ENCODE data around the gene TMTC2.

TMTC2 gene

DNA sequence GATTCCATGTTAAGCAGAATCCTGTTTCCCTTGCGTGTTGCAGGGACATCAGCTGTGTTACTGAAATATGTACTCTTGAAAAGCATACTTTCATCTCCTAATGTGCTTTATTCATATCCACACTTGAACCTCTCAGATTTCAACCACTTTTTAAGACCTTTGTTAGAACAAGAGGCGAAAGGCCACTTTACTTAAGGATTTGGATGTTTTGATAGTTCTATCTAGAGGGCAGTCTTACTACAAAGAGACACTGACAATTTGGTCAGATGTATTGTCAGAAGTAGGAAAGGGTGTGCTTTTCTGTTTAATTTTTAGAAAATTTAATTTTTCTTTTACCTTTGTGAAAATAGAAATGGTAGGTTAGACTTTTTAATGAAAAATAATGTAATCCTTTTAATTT lies 267.9 kb downstream of the TMTC2 start:
- Histone ChIP-seq H3K9ac (ENCODE audit: low read length) (no peak overlapping the region), H3K4me3 (ENCODE audit: insufficient read depth, low read length, poor library complexity, severe bottlenecking) (no peak overlapping the region), H3K36me3 (ENCODE audit: low read length) (no peaks in the 10 kb centered on the region), H3K27me3 (ENCODE audit: low read length) (no peaks in the 10 kb centered on the region), H3F3A (ENCODE audit: insufficient read depth) (no peaks in the 10 kb centered on the region), H3K9me3 (ENCODE audit: insufficient read depth, low read length) (no peaks in the 10 kb centered on the region), H3K9me2 (replicated peaks; ENCODE audit: insufficient read depth, low read length) (no peaks in the 10 kb centered on the region), H3K27ac (ENCODE audit: low read depth, low read length) (no peak overlapping the region), H4K20me1 (ENCODE audit: low read depth, low read length) (no peaks in the 10 kb centered on the region), H2AFZ (ENCODE audit: low read depth, low read length, severe bottlenecking) (no peak overlapping the region), H3K4me2 (ENCODE audit: low read depth, low read length, poor library complexity, severe bottlenecking) (no peak overlapping the region), H3K79me2 (ENCODE audit: insufficient read depth, low read length) (no peaks in the 10 kb centered on the region)
- TF ChIP-seq, protein P1, sequence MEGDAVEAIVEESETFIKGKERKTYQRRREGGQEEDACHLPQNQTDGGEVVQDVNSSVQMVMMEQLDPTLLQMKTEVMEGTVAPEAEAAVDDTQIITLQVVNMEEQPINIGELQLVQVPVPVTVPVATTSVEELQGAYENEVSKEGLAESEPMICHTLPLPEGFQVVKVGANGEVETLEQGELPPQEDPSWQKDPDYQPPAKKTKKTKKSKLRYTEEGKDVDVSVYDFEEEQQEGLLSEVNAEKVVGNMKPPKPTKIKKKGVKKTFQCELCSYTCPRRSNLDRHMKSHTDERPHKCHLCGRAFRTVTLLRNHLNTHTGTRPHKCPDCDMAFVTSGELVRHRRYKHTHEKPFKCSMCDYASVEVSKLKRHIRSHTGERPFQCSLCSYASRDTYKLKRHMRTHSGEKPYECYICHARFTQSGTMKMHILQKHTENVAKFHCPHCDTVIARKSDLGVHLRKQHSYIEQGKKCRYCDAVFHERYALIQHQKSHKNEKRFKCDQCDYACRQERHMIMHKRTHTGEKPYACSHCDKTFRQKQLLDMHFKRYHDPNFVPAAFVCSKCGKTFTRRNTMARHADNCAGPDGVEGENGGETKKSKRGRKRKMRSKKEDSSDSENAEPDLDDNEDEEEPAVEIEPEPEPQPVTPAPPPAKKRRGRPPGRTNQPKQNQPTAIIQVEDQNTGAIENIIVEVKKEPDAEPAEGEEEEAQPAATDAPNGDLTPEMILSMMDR (IDR thresholded peaks at IDR 0.05; ENCODE audit: insufficient read depth, low read length, poor library complexity, severe bottlenecking), result no peak

DNA sequence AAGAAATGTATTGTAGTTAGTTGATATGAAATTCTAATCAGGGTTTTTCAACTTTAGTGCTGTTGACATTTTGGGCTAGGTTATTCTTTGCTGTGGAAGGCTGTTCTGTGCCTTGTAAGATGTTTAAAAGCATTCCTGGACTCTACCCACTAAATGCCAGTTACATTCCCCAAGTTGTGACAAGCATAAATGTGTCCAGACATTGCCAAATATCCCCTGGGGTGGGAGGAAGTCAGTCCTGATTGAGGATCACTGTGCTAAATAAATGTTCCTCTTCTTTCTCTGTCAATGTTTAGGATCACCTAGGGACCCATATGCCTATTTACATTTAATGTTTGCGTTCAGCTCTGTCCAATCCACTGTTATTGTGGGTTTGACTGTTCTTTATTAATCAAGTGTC lies 268.3 kb downstream of the TMTC2 start:
- H4K20me1 ChIP-seq (ENCODE audit: low read depth, low read length), result no peaks in the 10 kb centered on the region
- H3K4me2 ChIP-seq (ENCODE audit: low read depth, low read length, poor library complexity, severe bottlenecking), result no peak overlapping the region
- no peaks in the 10 kb centered on the region for H3K27me3 ChIP-seq (ENCODE audit: low read length)
- no peak for TF ChIP-seq EZH2phosphoT487 (conservative IDR thresholded peaks at IDR 0.05; ENCODE audit: low read length)
- TF ChIP-seq, protein P1 (IDR thresholded peaks at IDR 0.05; ENCODE audit: insufficient read depth, low read length, poor library complexity, severe bottlenecking), result no peak
- no peaks in the 10 kb centered on the region for H3K36me3 ChIP-seq (ENCODE audit: low read length)
- no peak overlapping the region for H3K27ac ChIP-seq (ENCODE audit: low read depth, low read length)
- no peaks in the 10 kb centered on the region for H3K9me2 ChIP-seq (replicated peaks; ENCODE audit: insufficient read depth, low read length)
- no peak overlapping the region for H3K9ac ChIP-seq (ENCODE audit: low read length)
- no peaks in the 10 kb centered on the region for H3K79me2 ChIP-seq (ENCODE audit: insufficient read depth, low read length)
- no peaks in the 10 kb centered on the region for H3F3A ChIP-seq (ENCODE audit: insufficient read depth)
- no peaks in the 10 kb centered on the region for H3K9me3 ChIP-seq (ENCODE audit: insufficient read depth, low read length)
- H2AFZ ChIP-seq (ENCODE audit: low read depth, low read length, severe bottlenecking), result no peak overlapping the region
- H3K4me3 ChIP-seq (ENCODE audit: insufficient read depth, low read length, poor library complexity, severe bottlenecking), result no peak overlapping the region

DNA sequence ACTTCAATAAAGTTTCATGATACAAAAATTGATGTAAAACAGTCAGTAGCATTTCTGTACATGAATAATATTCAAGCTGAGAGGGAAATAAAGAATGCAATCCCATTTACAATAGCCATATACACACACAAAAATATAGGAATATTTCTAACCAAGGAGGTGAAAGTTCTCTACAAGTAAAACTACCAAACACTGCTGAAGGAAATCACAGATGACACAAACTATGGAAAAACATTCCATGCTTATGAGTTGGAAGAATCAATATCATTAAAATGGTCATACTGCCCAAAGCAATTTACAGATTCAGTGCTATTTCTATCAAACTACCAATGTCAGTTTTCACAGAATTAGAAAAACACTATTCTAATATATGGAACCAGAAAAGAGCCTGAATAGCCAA lies 272.3 kb downstream of the TMTC2 start:
- Histone ChIP-seq H3K9ac (ENCODE audit: low read length) (no peak overlapping the region), H3K27me3 (ENCODE audit: low read length) (no peaks in the 10 kb centered on the region), H4K20me1 (ENCODE audit: low read depth, low read length) (no peaks in the 10 kb centered on the region), H2AFZ (ENCODE audit: low read depth, low read length, severe bottlenecking) (no peak overlapping the region), H3F3A (ENCODE audit: insufficient read depth) (no peaks in the 10 kb centered on the region), H3K4me3 (ENCODE audit: insufficient read depth, low read length, poor library complexity, severe bottlenecking) (no peak overlapping the region), H3K27ac (ENCODE audit: low read depth, low read length) (no peak overlapping the region), H3K36me3 (ENCODE audit: low read length) (no peaks in the 10 kb centered on the region), H3K79me2 (ENCODE audit: insufficient read depth, low read length) (no peaks in the 10 kb centered on the region), H3K4me2 (ENCODE audit: low read depth, low read length, poor library complexity, severe bottlenecking) (no peak overlapping the region), H3K9me3 (ENCODE audit: insufficient read depth, low read length) (no peaks in the 10 kb centered on the region), H3K9me2 (replicated peaks; ENCODE audit: insufficient read depth, low read length) (no peaks in the 10 kb centered on the region)
- no peak for TF ChIP-seq EZH2phosphoT487 (conservative IDR thresholded peaks at IDR 0.05; ENCODE audit: low read length)
- TF ChIP-seq, protein P1 (IDR thresholded peaks at IDR 0.05; ENCODE audit: insufficient read depth, low read length, poor library complexity, severe bottlenecking), result no peak

DNA sequence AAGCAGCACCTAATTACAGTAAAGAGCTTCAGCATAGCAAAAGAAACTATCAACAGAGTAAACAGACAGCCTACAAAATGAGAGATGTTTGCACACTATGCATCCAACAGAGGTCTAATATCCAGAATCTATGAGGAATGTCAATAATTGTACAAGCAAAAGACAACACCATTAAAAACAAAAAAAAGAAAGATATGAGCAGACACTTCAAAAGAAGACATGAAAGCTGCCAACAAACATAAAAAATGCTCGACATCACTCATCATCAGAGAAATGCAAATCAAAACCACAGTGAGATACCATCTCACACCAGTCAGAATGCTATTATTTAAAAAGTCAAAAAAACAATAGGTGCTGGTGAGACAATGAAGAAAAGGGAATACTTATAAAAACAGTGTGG lies 273.1 kb downstream of the TMTC2 start:
- Histone ChIP-seq H3K36me3 (ENCODE audit: low read length) (no peaks in the 10 kb centered on the region), H2AFZ (ENCODE audit: low read depth, low read length, severe bottlenecking) (no peak overlapping the region), H3K4me2 (ENCODE audit: low read depth, low read length, poor library complexity, severe bottlenecking) (no peak overlapping the region), H3K9me3 (ENCODE audit: insufficient read depth, low read length) (no peaks in the 10 kb centered on the region), H3K27ac (ENCODE audit: low read depth, low read length) (no peak overlapping the region), H3K79me2 (ENCODE audit: insufficient read depth, low read length) (no peaks in the 10 kb centered on the region), H4K20me1 (ENCODE audit: low read depth, low read length) (no peaks in the 10 kb centered on the region), H3K27me3 (ENCODE audit: low read length) (no peaks in the 10 kb centered on the region), H3F3A (ENCODE audit: insufficient read depth) (no peaks in the 10 kb centered on the region; the same call in 1 of the 2 replicates), H3K4me3 (ENCODE audit: insufficient read depth, low read length, poor library complexity, severe bottlenecking) (no peak overlapping the region), H3K9me2 (replicated peaks; ENCODE audit: insufficient read depth, low read length) (no peaks in the 10 kb centered on the region), H3K9ac (ENCODE audit: low read length) (no peak overlapping the region)
- TF ChIP-seq, protein P1 (IDR thresholded peaks at IDR 0.05; ENCODE audit: insufficient read depth, low read length, poor library complexity, severe bottlenecking), result no peak
- TF ChIP-seq EZH2phosphoT487 (conservative IDR thresholded peaks at IDR 0.05; ENCODE audit: low read length), result no peak

Data from SU-DHL-6 (cell line).